Thymus (tissue), 11 donors: ENCODE results near the gene RMND5B. TPM values are rescaled to one million over a fixed set of nuclear protein-coding genes. Genes with fewer than 3 reads are reported as not detected.

ENCODE experiments used
- DNase-seq, 9 donors: peaks; one replicate each; pipeline ENCODE4 v3.0.0-alpha.2; 2013; ENCODE audit warnings: low spot score in 9 of 9, low read depth in 6 of 9, missing footprints in 1 of 9
- H3K27ac ChIP-seq, 2 donors: one replicate each; pipeline ENCODE4 v1.5.1; 2013; ENCODE audit warnings: control low read depth in 1 of 2, low read depth in 1 of 2, low read length in 1 of 2, mild to moderate bottlenecking in 1 of 2, moderate library complexity in 1 of 2
- H3K27me3 ChIP-seq, 2 donors: one replicate each; pipeline ENCODE4 v1.5.1; 2013; ENCODE audit warnings: low read length in 1 of 2; ENCODE audit not compliant: control insufficient read depth in 2 of 2, insufficient read depth in 1 of 2
- H3K36me3 ChIP-seq, 2 donors: one replicate each; pipeline ENCODE4 v1.5.1; 2013; ENCODE audit warnings: low read length in 1 of 2, mild to moderate bottlenecking in 1 of 2, moderate library complexity in 1 of 2; ENCODE audit not compliant: control insufficient read depth in 2 of 2, insufficient read depth in 2 of 2
- H3K4me1 ChIP-seq, 2 donors: one replicate each; pipeline ENCODE4 v1.5.1; 2013; ENCODE audit warnings: low read length in 2 of 2; ENCODE audit not compliant: control insufficient read depth in 2 of 2, insufficient read depth in 2 of 2
- H3K4me3 ChIP-seq, 2 donors: one replicate each; pipeline ENCODE4 v1.5.1; 2013; ENCODE audit warnings: low read length in 2 of 2, control low read depth in 1 of 2, mild to moderate bottlenecking in 1 of 2
- H3K9me3 ChIP-seq, 2 donors: one replicate each; pipeline ENCODE4 v1.5.1; 2013; ENCODE audit warnings: low read length in 1 of 2, mild to moderate bottlenecking in 1 of 2; ENCODE audit not compliant: control insufficient read depth in 2 of 2, insufficient read depth in 1 of 2
- WGBS: extraction: QIAGEN DNeasy Blood & Tissue Kit; methylation state at CpG from one replicate; pipeline ENCODE4 v1.1.7; 2013; 5-methylcytosine and 5-hydroxymethylcytosine counted together
- polyA plus RNA-seq: library from polyadenylated mRNA; stranded (reverse); fragments of 200-250 nt; gene quantifications from one replicate; pipeline ENCODE4 v1.2.3, GENCODE V29; 2013
- total RNA-seq: library from RNA; stranded (reverse); fragments of 120-200 nt; gene quantifications from one replicate; pipeline ENCODE4 v1.2.4, GENCODE V29; 2013
- donor health status: healthy.

Gene RMND5B
- total and polyA plus RNA-seq, 2 donors = 24.7 to 36.1 TPM

DNA sequence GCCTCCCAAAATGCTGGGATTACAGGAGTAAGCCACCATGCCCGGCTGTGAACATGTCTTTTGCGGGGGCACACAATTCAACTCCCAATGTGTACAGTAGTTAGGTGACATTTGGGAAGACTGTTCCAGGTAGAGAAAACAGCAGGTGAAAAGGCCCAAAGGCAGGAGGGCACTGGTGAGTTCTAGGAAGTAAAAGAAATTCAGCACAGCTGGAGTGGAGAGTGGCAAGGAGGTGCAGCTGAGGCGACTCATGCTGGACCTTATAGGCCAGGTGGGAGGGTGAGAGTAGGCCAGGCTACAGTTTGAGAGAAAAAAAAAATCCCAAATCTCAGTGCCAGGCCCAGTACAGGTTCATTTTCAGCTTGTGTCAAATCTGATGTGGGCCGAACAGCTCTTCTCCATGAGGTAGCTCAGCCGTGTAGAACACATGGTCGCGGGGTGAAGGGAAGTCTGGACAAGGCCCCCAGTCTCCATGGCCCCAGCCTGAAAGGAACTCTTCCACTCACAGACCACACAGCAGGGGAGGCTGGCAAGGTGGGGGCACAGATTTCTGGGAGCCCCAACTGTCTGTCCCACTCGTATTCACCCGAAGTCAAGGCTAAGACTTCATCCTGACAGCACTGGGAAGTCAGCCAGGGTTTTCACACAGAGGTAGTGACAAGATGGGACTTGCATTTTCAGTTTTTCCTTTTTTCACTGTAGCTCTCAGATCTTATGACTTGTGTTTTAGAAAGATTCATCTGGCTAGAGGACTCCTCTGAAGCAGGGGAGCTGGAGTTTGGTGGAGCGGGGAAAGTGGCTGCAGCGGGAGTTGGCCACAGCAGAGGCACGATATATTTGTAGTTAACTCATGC, 69.0 kb downstream of the RMND5B start:
- H3K4me1 ChIP-seq = peaks cover 0 to 4% of the 10 kb centered on the region in 2 donors
- 90% methylated on average over 12 of the region's 12 CpGs for WGBS
- no peak overlapping the region for H3K4me3 ChIP-seq
- H3K9me3 ChIP-seq = no peaks in the 10 kb centered on the region
- DNase-seq = no peak
- H3K27ac ChIP-seq = no peak overlapping the region
- H3K27me3 ChIP-seq = no peaks in the 10 kb centered on the region
- H3K36me3 ChIP-seq = no peaks in the 10 kb centered on the region

Other genes with a start within 250 kb of the RMND5B start
- not detected for gene PROP1, start 134.8 kb upstream of the RMND5B start, total RNA-seq
- gene PROP1, start 134.8 kb upstream of the RMND5B start, polyA plus RNA-seq = not detected
- 1.9 TPM for gene N4BP3, start 17.5 kb upstream of the RMND5B start, total RNA-seq
- 2.3 TPM for gene N4BP3, start 17.5 kb upstream of the RMND5B start, polyA plus RNA-seq
- 131 TPM for gene NHP2, start 22.9 kb downstream of the RMND5B start, total RNA-seq
- gene NHP2, start 22.9 kb downstream of the RMND5B start, polyA plus RNA-seq = 107 TPM
- under 0.01 TPM for gene GMCL2, start 56.4 kb downstream of the RMND5B start, total RNA-seq
- gene GMCL2, start 56.4 kb downstream of the RMND5B start, polyA plus RNA-seq = under 0.01 TPM
- gene HNRNPAB, start 73.5 kb downstream of the RMND5B start, total RNA-seq = 86.1 TPM
- gene HNRNPAB, start 73.5 kb downstream of the RMND5B start, polyA plus RNA-seq = 146 TPM
- 33.5 TPM for gene PHYKPL, start 101.8 kb downstream of the RMND5B start, total RNA-seq
- gene PHYKPL, start 101.8 kb downstream of the RMND5B start, polyA plus RNA-seq = 116 TPM